ENCODE measurements around the gene UBAP2L.
"Not testable (repeated sequence)": the region's sequence is repeated elsewhere in the genome, so short reads cannot be mapped to it uniquely, and the experiment has no call there.

DNA sequence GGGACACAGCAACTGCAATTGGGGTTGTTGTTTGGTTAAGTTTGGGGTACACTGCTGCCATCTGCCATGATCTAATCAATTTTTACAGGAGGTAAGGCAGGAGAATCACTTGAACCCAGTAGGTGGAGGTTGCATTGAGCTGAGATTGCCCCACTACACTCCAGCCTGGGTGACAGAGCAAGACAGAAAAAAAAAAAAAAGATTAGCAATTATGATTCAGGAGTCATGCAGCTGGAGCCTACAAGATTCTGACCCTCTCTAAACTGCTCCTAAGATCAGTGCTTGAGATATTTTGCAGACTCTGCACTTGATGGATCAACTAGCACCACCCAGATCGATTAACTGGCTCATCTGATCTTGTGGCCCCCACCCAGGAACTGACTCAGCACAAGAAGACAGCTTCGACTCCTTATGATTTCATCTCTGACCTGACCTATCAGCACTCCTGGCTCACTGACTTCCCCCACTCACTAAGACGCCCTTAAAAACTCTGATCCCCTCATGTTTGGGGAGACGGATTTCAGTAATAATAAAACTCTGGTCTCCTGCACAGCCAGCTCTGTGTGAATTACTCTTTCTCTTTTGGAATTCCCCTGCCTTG, 87.0 kb downstream of the UBAP2L start:
- TF ChIP-seq, protein P1, sequence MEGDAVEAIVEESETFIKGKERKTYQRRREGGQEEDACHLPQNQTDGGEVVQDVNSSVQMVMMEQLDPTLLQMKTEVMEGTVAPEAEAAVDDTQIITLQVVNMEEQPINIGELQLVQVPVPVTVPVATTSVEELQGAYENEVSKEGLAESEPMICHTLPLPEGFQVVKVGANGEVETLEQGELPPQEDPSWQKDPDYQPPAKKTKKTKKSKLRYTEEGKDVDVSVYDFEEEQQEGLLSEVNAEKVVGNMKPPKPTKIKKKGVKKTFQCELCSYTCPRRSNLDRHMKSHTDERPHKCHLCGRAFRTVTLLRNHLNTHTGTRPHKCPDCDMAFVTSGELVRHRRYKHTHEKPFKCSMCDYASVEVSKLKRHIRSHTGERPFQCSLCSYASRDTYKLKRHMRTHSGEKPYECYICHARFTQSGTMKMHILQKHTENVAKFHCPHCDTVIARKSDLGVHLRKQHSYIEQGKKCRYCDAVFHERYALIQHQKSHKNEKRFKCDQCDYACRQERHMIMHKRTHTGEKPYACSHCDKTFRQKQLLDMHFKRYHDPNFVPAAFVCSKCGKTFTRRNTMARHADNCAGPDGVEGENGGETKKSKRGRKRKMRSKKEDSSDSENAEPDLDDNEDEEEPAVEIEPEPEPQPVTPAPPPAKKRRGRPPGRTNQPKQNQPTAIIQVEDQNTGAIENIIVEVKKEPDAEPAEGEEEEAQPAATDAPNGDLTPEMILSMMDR (IDR thresholded peaks at IDR 0.05) = not testable (repeated sequence)
- not testable (repeated sequence) for TF ChIP-seq POLR2A (IDR thresholded peaks at IDR 0.05)

All from breast epithelium (tissue), 3 donors.